Progenitor cell of endocrine pancreas (in vitro differentiated cells): ENCODE results near the gene MAPRE3. TPM values are rescaled to one million over a fixed set of nuclear protein-coding genes. Genes with fewer than 3 reads are reported as not detected.

Source experiments
- DNase-seq: peaks from one replicate; pipeline ENCODE4 v3.0.0; 2021; ENCODE audit warnings: low spot score; ENCODE audit not compliant: unreplicated experiment
- H3K27ac Mint-ChIP-seq: 2 replicates; pipeline ENCODE4 v1.8.0; 2021; ENCODE audit warnings: mild to moderate bottlenecking, moderate library complexity, mixed read lengths
- H3K27me3 Mint-ChIP-seq: 2 replicates; pipeline ENCODE4 v1.8.0; 2021; ENCODE audit warnings: mixed read lengths
- H3K36me3 Mint-ChIP-seq: 2 replicates; pipeline ENCODE4 v1.8.0; 2022; ENCODE audit warnings: mixed read lengths; ENCODE audit not compliant: insufficient read depth
- H3K4me1 Mint-ChIP-seq: 2 replicates; pipeline ENCODE4 v1.8.0; 2021; ENCODE audit warnings: low read depth, mixed read lengths
- H3K4me3 Mint-ChIP-seq: 2 replicates; pipeline ENCODE4 v1.8.0; 2021; ENCODE audit warnings: low read depth, mild to moderate bottlenecking, moderate library complexity, mixed read lengths
- H3K9me3 Mint-ChIP-seq: 2 replicates; pipeline ENCODE4 v1.8.0; 2021; ENCODE audit warnings: low read depth, mixed read lengths
- total RNA-seq: library from RNA; stranded (reverse); gene quantifications from 2 replicates; pipeline ENCODE4 v1.2.1, GENCODE V29; 2021
- TF ChIP-seq, protein P1 (sequence below): fragments of 200-600 bp; sonication (generic); IDR thresholded peaks from one replicate; pipeline ENCODE4 v1.5.0; 2021; ENCODE audit warnings: antibody characterized with exemption, mild to moderate bottlenecking; ENCODE audit not compliant: unreplicated experiment

MAPRE3 gene
- total RNA-seq, 1 donor from 2014 or later: 18.6 TPM

DNA sequence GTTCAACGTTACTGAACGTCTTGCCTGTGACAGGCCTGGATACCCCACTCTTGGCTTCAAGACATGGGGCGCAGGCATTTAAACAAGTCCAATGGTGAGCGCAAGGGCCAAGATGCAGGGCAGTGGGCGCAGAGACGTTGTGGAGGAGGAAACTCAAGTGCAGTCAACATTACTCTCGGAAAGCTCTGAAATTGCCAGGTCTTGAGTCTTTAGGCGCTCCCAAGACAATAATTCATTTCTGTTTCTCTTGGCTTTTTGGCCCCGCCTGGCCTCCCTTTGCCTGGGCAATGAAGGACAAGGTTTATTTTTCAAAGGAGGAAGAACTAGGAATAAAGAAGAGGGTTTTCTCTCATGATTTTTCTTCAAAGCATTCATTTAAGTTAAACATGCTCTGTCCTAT is 49.0 kb downstream of the MAPRE3 start:
- no peak overlapping the region for H3K27ac Mint-ChIP-seq
- H3K4me1 Mint-ChIP-seq: peaks cover 2% of the 10 kb centered on the region
- H3K9me3 Mint-ChIP-seq: no peaks in the 10 kb centered on the region
- peaks cover 2% of the 10 kb centered on the region for H3K36me3 Mint-ChIP-seq
- TF ChIP-seq, protein P1, sequence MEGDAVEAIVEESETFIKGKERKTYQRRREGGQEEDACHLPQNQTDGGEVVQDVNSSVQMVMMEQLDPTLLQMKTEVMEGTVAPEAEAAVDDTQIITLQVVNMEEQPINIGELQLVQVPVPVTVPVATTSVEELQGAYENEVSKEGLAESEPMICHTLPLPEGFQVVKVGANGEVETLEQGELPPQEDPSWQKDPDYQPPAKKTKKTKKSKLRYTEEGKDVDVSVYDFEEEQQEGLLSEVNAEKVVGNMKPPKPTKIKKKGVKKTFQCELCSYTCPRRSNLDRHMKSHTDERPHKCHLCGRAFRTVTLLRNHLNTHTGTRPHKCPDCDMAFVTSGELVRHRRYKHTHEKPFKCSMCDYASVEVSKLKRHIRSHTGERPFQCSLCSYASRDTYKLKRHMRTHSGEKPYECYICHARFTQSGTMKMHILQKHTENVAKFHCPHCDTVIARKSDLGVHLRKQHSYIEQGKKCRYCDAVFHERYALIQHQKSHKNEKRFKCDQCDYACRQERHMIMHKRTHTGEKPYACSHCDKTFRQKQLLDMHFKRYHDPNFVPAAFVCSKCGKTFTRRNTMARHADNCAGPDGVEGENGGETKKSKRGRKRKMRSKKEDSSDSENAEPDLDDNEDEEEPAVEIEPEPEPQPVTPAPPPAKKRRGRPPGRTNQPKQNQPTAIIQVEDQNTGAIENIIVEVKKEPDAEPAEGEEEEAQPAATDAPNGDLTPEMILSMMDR: no peak
- H3K4me3 Mint-ChIP-seq: no peak overlapping the region
- no peak for DNase-seq
- no peaks in the 10 kb centered on the region for H3K27me3 Mint-ChIP-seq

- H3K27ac Mint-ChIP-seq: no peak overlapping the region
- TF ChIP-seq, protein P1: no peak
- H3K9me3 Mint-ChIP-seq: no peaks in the 10 kb centered on the region
- H3K27me3 Mint-ChIP-seq: no peaks in the 10 kb centered on the region
- peaks cover 2% of the 10 kb centered on the region for H3K4me1 Mint-ChIP-seq
- no peak overlapping the region for H3K4me3 Mint-ChIP-seq
- no peak for DNase-seq
- peaks cover 3% of the 10 kb centered on the region for H3K36me3 Mint-ChIP-seq
Observed at GRCh38 chr2:27019931-27020855, 49.8 kb downstream of the MAPRE3 start.

GRCh38 chr2:27021253-27022049 is 51.0 kb downstream of the MAPRE3 start:
- H3K36me3 Mint-ChIP-seq: peaks cover 4% of the 10 kb centered on the region
- H3K4me1 Mint-ChIP-seq: peaks cover 2% of the 10 kb centered on the region

DNA sequence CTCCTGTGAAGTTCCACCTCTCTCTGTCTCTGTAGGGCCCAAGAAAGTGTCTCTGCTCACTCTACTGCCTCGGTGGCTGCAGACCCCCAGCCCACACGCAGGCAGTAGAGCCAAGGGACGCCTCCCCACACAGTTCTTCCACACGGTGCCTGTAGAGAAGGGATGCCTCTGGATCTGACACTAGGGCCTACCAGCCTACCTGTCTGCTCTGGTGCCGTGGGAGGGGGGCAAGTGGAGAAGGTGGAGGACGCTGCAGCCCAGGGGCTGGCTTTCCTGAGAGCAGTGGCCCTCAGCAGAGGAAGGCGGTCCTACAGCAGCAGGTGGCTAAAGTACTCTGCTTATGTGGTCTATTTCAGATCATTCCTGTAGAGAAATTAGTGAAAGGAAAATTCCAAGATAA is 53.3 kb downstream of the MAPRE3 start:
- DNase-seq: no peak
- no peaks in the 10 kb centered on the region for H3K27me3 Mint-ChIP-seq

More at GRCh38 chr2:27021253-27022049, 51.0 kb downstream of the MAPRE3 start:
- DNase-seq: no peak
- Mint-ChIP-seq H3K4me3 (no peak overlapping the region), H3K27me3 (no peaks in the 10 kb centered on the region), H3K27ac (no peak overlapping the region), H3K9me3 (no peaks in the 10 kb centered on the region)
- TF ChIP-seq, protein P1: no peak

DNA sequence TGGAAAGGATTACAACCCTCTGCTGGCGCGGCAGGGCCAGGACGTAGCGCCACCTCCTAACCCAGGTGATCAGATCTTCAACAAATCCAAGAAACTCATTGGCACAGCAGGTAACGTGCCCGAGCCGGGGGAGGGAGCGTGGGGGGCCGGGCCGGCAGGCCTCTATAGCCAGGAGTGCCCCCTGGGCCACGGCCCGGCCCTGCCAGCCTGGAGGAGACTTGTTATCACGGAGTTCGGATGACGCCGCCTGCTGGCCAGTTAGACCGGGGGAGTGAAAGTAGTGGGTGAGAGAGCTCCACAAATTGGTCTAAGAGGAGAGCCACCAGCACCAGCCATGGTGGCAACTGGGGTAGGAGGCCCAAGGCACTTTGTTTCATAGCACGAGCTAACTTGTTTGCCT is 53.8 kb downstream of the MAPRE3 start:
- Mint-ChIP-seq H3K36me3 (peaks cover 5% of the 10 kb centered on the region), H3K27ac (no peak overlapping the region), H3K27me3 (no peaks in the 10 kb centered on the region), H3K4me3 (no peak overlapping the region), H3K4me1 (peaks cover 2% of the 10 kb centered on the region), H3K9me3 (no peaks in the 10 kb centered on the region)
- no peak for DNase-seq
- TF ChIP-seq, protein P1: peak; percentile 26

More for the DNA sequence above, 53.3 kb downstream of the MAPRE3 start:
- Mint-ChIP-seq H3K36me3 (peaks cover 5% of the 10 kb centered on the region), H3K4me1 (peaks cover 2% of the 10 kb centered on the region), H3K27ac (no peak overlapping the region), H3K4me3 (no peak overlapping the region), H3K9me3 (no peaks in the 10 kb centered on the region)
- TF ChIP-seq, protein P1: no peak
